WTC11 (cell line): ENCODE results near the gene SDHB. TPM values are rescaled to one million over a fixed set of nuclear protein-coding genes. Genes with fewer than 3 reads are reported as not detected.

Source experiments
- ATAC-seq: fragments of 200-7000 bp; cut with Tn5 transposase; 2 replicates; pipeline ENCODE4 v1.10.0; 2021; ENCODE audit warnings: mild to moderate bottlenecking, moderate library complexity
- CTCF ChIA-PET: fragments of 300-600 bp; sonication (Branson Sonifier 250); formaldehyde crosslinking; loops from one replicate; lab custom pipeline; 2021; ENCODE audit warnings: antibody characterized with exemption; lab: Charles Lee
- POLR2A ChIA-PET: fragments of 350-600 bp; sonication (Branson Sonifier 250); formaldehyde crosslinking; loops from one replicate; lab custom pipeline; 2021; ENCODE audit warnings: antibody characterized with exemption; lab: Charles Lee
- DNase-seq: peaks from one replicate; pipeline ENCODE4 v3.0.0; 2021; ENCODE audit warnings: low spot score
- H3K27ac Mint-ChIP-seq: 2 replicates; pipeline ENCODE4 v1.8.0; 2021; ENCODE audit warnings: mixed read lengths
- H3K27me3 Mint-ChIP-seq: 2 replicates; pipeline ENCODE4 v1.8.0; 2021; ENCODE audit warnings: low read depth, mild to moderate bottlenecking, moderate library complexity, mixed read lengths
- H3K36me3 Mint-ChIP-seq: 2 replicates; pipeline ENCODE4 v1.8.0; 2021; ENCODE audit warnings: mixed read lengths
- H3K4me1 Mint-ChIP-seq: 2 replicates; pipeline ENCODE4 v1.8.0; 2022; ENCODE audit warnings: mixed read lengths
- H3K4me3 Mint-ChIP-seq: 2 replicates; pipeline ENCODE4 v1.8.0; 2021; ENCODE audit warnings: mild to moderate bottlenecking, moderate library complexity, mixed read lengths
- H3K9me3 Mint-ChIP-seq: 2 replicates; pipeline ENCODE4 v1.8.0; 2021; ENCODE audit warnings: mixed read lengths
- ARID4B ChIP-seq: sonication (generic); formaldehyde crosslinking; IDR thresholded peaks from 2 replicates; pipeline ENCODE4 v1.8.0; 2023; ENCODE audit warnings: missing genetic modification reagents, mild to moderate bottlenecking, borderline replicate concordance
- ATF1 ChIP-seq: sonication (generic); formaldehyde crosslinking; IDR thresholded peaks from 2 replicates; pipeline ENCODE4 v1.8.1; 2023; ENCODE audit warnings: mild to moderate bottlenecking, moderate library complexity, missing genetic modification reagents
- ATF2 ChIP-seq: sonication (generic); formaldehyde crosslinking; IDR thresholded peaks from 2 replicates; pipeline ENCODE4 v1.8.1; 2022; ENCODE audit warnings: low read depth, missing genetic modification reagents, borderline replicate concordance
- CTCF ChIP-seq: fragments of 200-600 bp; IDR thresholded peaks from 2 replicates; pipeline ENCODE4 v1.8.0; 2022; ENCODE audit warnings: antibody characterized with exemption
- E2F1 ChIP-seq: sonication (generic); formaldehyde crosslinking; IDR thresholded peaks from 2 replicates; pipeline ENCODE4 v1.8.0; 2022; ENCODE audit warnings: mild to moderate bottlenecking, missing genetic modification reagents
- ETV6 ChIP-seq: sonication (generic); formaldehyde crosslinking; IDR thresholded peaks from 2 replicates; pipeline ENCODE4 v1.8.1; 2022; ENCODE audit warnings: mild to moderate bottlenecking, missing genetic modification reagents
- GTF2I ChIP-seq: fragments of 250-450 bp; sonication (Bioruptor Pico); conservative IDR thresholded peaks from 2 replicates; pipeline ENCODE4 v1.4.0; 2021; ENCODE audit warnings: mild to moderate bottlenecking
- NR1H2 ChIP-seq: sonication (generic); formaldehyde crosslinking; IDR thresholded peaks from 2 replicates; pipeline ENCODE4 v1.9.0; 2021; ENCODE audit warnings: mild to moderate bottlenecking, moderate library complexity, missing genetic modification reagents
- NR3C1 ChIP-seq: sonication (generic); formaldehyde crosslinking; conservative IDR thresholded peaks from 2 replicates; pipeline ENCODE4 v1.8.1; 2023; ENCODE audit warnings: low read depth, mild to moderate bottlenecking, missing genetic modification reagents
- PREB ChIP-seq: sonication (generic); formaldehyde crosslinking; IDR thresholded peaks from 2 replicates; pipeline ENCODE4 v1.8.1; 2022; ENCODE audit warnings: mild to moderate bottlenecking, missing genetic modification reagents, moderate library complexity, borderline replicate concordance
- PRRX2 ChIP-seq: fragments of 250-450 bp; sonication (Bioruptor Pico); IDR thresholded peaks from 2 replicates; pipeline ENCODE4 v1.8.0; 2021; ENCODE audit warnings: mild to moderate bottlenecking
- STAT6 ChIP-seq: sonication (generic); formaldehyde crosslinking; conservative IDR thresholded peaks from 2 replicates; pipeline ENCODE4 v1.8.1; 2023; ENCODE audit warnings: mild to moderate bottlenecking, low read depth, missing genetic modification reagents, moderate library complexity
- ZNF121 ChIP-seq: sonication (generic); formaldehyde crosslinking; IDR thresholded peaks from 2 replicates; pipeline ENCODE4 v1.8.0; 2023; ENCODE audit warnings: missing genetic modification reagents
- ZNF281 ChIP-seq: sonication (generic); formaldehyde crosslinking; IDR thresholded peaks from 2 replicates; pipeline ENCODE4 v1.8.0; 2023; ENCODE audit warnings: mild to moderate bottlenecking, missing genetic modification reagents
- ZNF317 ChIP-seq: sonication (generic); formaldehyde crosslinking; IDR thresholded peaks from 2 replicates; pipeline ENCODE4 v1.8.1; 2023; ENCODE audit warnings: low read depth, mild to moderate bottlenecking, moderate library complexity, missing genetic modification reagents, borderline replicate concordance
- ZNF416 ChIP-seq: fragments of 250-450 bp; sonication (Bioruptor Pico); IDR thresholded peaks from 2 replicates; pipeline ENCODE4 v1.9.0; 2021; ENCODE audit warnings: mild to moderate bottlenecking, inconsistent platforms
- ZNF512 ChIP-seq: sonication (generic); formaldehyde crosslinking; IDR thresholded peaks from 2 replicates; pipeline ENCODE4 v1.8.1; 2022; ENCODE audit warnings: missing genetic modification reagents, borderline replicate concordance
- ZSCAN18 ChIP-seq: fragments of 250-450 bp; sonication (Bioruptor Pico); IDR thresholded peaks from 2 replicates; pipeline ENCODE4 v2.1.2; 2022; ENCODE audit warnings: mild to moderate bottlenecking, moderate library complexity
- total RNA-seq: library from RNA; stranded (reverse); gene quantifications from 3 replicates; pipeline ENCODE4 v1.2.3, GENCODE V29; 2021

SDHB gene
- total RNA-seq, 1 experiment from 2014 or later, result 89.5 TPM

GRCh38 chr1:17023102-17023501 lies 30.7 kb downstream of the SDHB start:
- ChIA-PET POLR2A (interaction anchor here (0.7 kb wide), 1 partner anchor 10 kb away, joined by 3 read pairs; no protein-coding TSS in a partner anchor), CTCF (interaction anchor here (1.5 to 3.2 kb wide), 2 partner anchors 23 to 37 kb away, joined by 3 to 14 read pairs; no protein-coding TSS in a partner anchor)
- TF ChIP-seq ZNF512 (CRISPR knock-in tag) (no peak), ATF1 (CRISPR knock-in tag) (no peak), ZNF416 (CRISPR knock-in tag) (no peak), GTF2I (no peak), STAT6 (CRISPR knock-in tag) (no peak), PREB (CRISPR knock-in tag) (no peak), E2F1 (no peak), ZSCAN18 (CRISPR knock-in tag) (no peak), ATF2 (CRISPR knock-in tag) (no peak), ARID4B (CRISPR knock-in tag) (no peak), NR3C1 (CRISPR knock-in tag) (no peak), NR1H2 (CRISPR knock-in tag) (no peak), PRRX2 (no peak), ZNF121 (CRISPR knock-in tag) (no peak), ZNF317 (no peak), CTCF (no peak), ETV6 (CRISPR knock-in tag) (no peak), ZNF281 (CRISPR knock-in tag) (no peak)

More at GRCh38 chr1:17023102-17023501, 30.7 kb downstream of the SDHB start:
- Mint-ChIP-seq H3K4me3 (no peak overlapping the region), H3K9me3 (no peaks in the 10 kb centered on the region), H3K27ac (no peak overlapping the region), H3K4me1 (no peaks in the 10 kb centered on the region), H3K27me3 (no peaks in the 10 kb centered on the region), H3K36me3 (peaks cover 79% of the 10 kb centered on the region)
- ATAC-seq (no peak), DNase-seq (no peak)
